Glutamatergic neuron (in vitro differentiated cells): ENCODE data around the gene TMED5. TPM values are rescaled to one million over a fixed set of nuclear protein-coding genes. Genes with fewer than 3 reads are reported as not detected.

Experiments used
- DNase-seq: peaks from one replicate; pipeline ENCODE4 v3.0.0; 2022
- H3K27ac Mint-ChIP-seq: one replicate; pipeline ENCODE4 v1.8.0; 2020; ENCODE audit warnings: mild to moderate bottlenecking, mixed read lengths, inconsistent platforms; ENCODE audit not compliant: unreplicated experiment
- H3K27me3 Mint-ChIP-seq: one replicate; pipeline ENCODE4 v1.8.0; 2020; ENCODE audit warnings: mild to moderate bottlenecking, moderate library complexity, mixed read lengths, inconsistent platforms; ENCODE audit not compliant: unreplicated experiment
- H3K36me3 Mint-ChIP-seq: one replicate; pipeline ENCODE4 v1.8.0; 2020; ENCODE audit warnings: mild to moderate bottlenecking, mixed read lengths, inconsistent platforms; ENCODE audit not compliant: unreplicated experiment
- H3K4me1 Mint-ChIP-seq: one replicate; pipeline ENCODE4 v1.8.0; 2020; ENCODE audit warnings: mild to moderate bottlenecking, low read depth, mixed read lengths, inconsistent platforms; ENCODE audit not compliant: unreplicated experiment
- H3K4me3 Mint-ChIP-seq: one replicate; pipeline ENCODE4 v1.8.0; 2020; ENCODE audit warnings: mild to moderate bottlenecking, mixed read lengths, inconsistent platforms; ENCODE audit not compliant: unreplicated experiment
- H3K9me3 Mint-ChIP-seq: one replicate; pipeline ENCODE4 v1.8.0; 2020; ENCODE audit warnings: mild to moderate bottlenecking, moderate library complexity, mixed read lengths, inconsistent platforms; ENCODE audit not compliant: unreplicated experiment
- total RNA-seq: library from RNA; stranded (reverse); fragmentation: NEBNext Ultra II Directional; extraction: Animal tissue kit (Norgen Biotek cat#: 25700); gene quantifications from one replicate; pipeline ENCODE4 v1.2.1, GENCODE V29; 2021; ENCODE audit not compliant: unreplicated experiment
- TF ChIP-seq, protein P1 (sequence below): fragments of 200-600 bp; sonication (generic); IDR thresholded peaks from one replicate; pipeline ENCODE4 v1.5.0; 2021; ENCODE audit not compliant: partially characterized antibody, unreplicated experiment

Gene TMED5
- total RNA-seq, 1 donor from 2014 or later, result 24.2 TPM

DNA sequence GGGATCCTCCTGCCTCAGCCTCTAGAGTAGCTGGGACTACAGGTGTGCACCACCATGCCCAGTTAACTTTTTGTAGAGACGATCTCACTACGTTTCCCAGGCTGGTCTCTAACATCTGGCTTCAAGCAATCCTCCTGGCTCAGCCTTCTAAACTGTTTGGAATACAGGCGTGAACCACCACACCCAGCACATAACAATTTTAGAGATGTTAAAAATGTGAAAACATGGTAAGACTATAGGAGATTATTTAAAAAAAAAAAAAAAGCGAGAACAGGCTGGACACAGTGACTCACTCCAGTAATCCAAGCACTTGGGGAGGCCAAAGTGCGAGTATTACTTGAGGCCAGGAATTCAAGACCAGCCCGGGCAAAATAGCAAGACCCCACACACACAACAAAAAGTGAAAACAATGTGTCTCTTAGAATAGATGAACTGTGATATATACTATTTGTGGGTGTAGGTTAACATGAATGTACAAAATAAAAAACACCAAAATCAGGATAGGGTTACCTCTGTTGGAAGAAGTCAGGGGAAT lies 19.9 kb upstream of the TMED5 start:
- H3K27ac Mint-ChIP-seq, result no peak overlapping the region
- H3K27me3 Mint-ChIP-seq, result peaks cover 1% of the 10 kb centered on the region
- no peaks in the 10 kb centered on the region for H3K36me3 Mint-ChIP-seq
- H3K4me3 Mint-ChIP-seq, result no peak overlapping the region
- DNase-seq, result no peak
- H3K9me3 Mint-ChIP-seq, result no peaks in the 10 kb centered on the region
- H3K4me1 Mint-ChIP-seq, result no peaks in the 10 kb centered on the region
- TF ChIP-seq, protein P1, sequence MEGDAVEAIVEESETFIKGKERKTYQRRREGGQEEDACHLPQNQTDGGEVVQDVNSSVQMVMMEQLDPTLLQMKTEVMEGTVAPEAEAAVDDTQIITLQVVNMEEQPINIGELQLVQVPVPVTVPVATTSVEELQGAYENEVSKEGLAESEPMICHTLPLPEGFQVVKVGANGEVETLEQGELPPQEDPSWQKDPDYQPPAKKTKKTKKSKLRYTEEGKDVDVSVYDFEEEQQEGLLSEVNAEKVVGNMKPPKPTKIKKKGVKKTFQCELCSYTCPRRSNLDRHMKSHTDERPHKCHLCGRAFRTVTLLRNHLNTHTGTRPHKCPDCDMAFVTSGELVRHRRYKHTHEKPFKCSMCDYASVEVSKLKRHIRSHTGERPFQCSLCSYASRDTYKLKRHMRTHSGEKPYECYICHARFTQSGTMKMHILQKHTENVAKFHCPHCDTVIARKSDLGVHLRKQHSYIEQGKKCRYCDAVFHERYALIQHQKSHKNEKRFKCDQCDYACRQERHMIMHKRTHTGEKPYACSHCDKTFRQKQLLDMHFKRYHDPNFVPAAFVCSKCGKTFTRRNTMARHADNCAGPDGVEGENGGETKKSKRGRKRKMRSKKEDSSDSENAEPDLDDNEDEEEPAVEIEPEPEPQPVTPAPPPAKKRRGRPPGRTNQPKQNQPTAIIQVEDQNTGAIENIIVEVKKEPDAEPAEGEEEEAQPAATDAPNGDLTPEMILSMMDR, result no peak

- H3K4me1 Mint-ChIP-seq, result no peaks in the 10 kb centered on the region
- H3K36me3 Mint-ChIP-seq, result no peaks in the 10 kb centered on the region
- H3K27me3 Mint-ChIP-seq, result peaks cover 1% of the 10 kb centered on the region
- H3K27ac Mint-ChIP-seq, result no peak overlapping the region
- TF ChIP-seq, protein P1, result no peak
- H3K4me3 Mint-ChIP-seq, result no peak overlapping the region
- H3K9me3 Mint-ChIP-seq, result no peaks in the 10 kb centered on the region
- DNase-seq, result no peak
Observed at GRCh38 chr1:93199150-93199549, 18.9 kb upstream of the TMED5 start.

DNA sequence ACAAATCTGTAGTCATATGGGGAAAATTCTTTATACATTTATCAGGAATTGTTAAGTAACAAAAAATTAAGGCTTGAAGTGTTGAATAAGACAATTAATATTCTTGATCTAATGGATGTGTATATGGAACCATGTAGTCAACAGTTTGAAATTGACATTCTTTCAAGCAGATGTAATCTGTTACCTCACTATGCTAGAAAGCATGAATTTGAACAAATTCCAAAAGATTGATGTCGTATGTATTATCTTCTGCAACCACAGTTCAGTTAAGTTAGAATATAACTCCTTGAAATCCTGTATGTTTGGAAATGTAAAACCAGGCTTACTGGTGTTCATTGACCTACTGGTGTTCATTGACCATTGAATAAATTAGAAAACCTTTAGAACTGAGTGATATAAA lies 16.4 kb upstream of the TMED5 start:
- no peaks in the 10 kb centered on the region for H3K9me3 Mint-ChIP-seq
- no peaks in the 10 kb centered on the region for H3K36me3 Mint-ChIP-seq
- no peak for DNase-seq
- no peaks in the 10 kb centered on the region for H3K4me1 Mint-ChIP-seq
- H3K27me3 Mint-ChIP-seq, result peaks cover 1% of the 10 kb centered on the region
- no peak overlapping the region for H3K27ac Mint-ChIP-seq
- H3K4me3 Mint-ChIP-seq, result no peak overlapping the region
- TF ChIP-seq, protein P1, result no peak

DNA sequence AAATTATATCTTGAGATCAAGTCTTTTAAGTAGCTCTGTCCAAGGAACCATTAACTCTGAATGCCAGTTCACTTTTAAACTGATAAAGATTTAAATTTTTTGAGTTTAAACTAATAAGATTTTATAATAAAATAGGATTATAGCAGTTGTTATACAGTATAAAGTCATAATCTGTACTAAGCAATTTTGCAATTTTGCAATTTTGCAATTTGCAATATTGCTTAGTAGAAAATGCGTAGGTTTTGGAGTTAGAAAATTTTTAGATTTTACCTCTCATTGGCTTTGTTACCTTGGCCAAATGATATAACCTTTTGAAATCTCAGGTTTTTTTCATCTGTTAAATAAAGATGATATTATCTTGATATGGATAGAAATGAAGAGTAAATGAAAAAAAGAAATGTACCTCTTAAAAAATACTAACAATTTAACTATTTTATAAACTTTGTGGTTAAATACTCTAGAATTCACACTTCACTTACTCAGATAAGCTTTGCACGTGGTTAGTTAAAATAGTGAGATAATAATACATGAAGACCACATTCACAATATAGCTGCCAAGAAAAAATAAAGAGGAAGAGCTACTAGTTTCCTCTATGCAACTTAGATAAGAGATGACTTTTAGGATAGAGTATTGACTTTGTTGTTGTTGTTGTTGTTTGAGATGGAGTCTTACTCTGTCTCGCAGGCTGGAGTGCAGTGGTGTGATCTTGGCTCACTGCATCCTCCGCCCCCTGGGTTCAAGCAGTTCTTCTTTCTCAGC lies 14.2 kb upstream of the TMED5 start:
- H3K36me3 Mint-ChIP-seq, result no peaks in the 10 kb centered on the region
- H3K27me3 Mint-ChIP-seq, result peaks cover 1% of the 10 kb centered on the region
- H3K4me1 Mint-ChIP-seq, result no peaks in the 10 kb centered on the region
- no peak overlapping the region for H3K27ac Mint-ChIP-seq
- no peak for DNase-seq
- H3K9me3 Mint-ChIP-seq, result no peaks in the 10 kb centered on the region
- TF ChIP-seq, protein P1, result no peak
- no peak overlapping the region for H3K4me3 Mint-ChIP-seq

GRCh38 chr1:93190432-93190831 lies 10.2 kb upstream of the TMED5 start:
- no peak for DNase-seq
- Mint-ChIP-seq H3K27me3 (no peaks in the 10 kb centered on the region), H3K9me3 (no peaks in the 10 kb centered on the region), H3K36me3 (no peaks in the 10 kb centered on the region), H3K4me3 (no peak overlapping the region), H3K27ac (no peak overlapping the region), H3K4me1 (no peaks in the 10 kb centered on the region)
- TF ChIP-seq, protein P1, result no peak
